PFSK-1 (cell line): ENCODE data around the gene AZIN2.

Source experiments
- FOXP2 ChIP-seq: optimal IDR thresholded peaks from 2 replicates; pipeline ENCODE3; 2011; ENCODE audit warnings: borderline replicate concordance, control low read depth, inconsistent platforms; ENCODE audit not compliant: insufficient read depth; ENCODE audit errors: extremely low read length, extremely low read depth
- POLR2AphosphoS5 ChIP-seq: IDR thresholded peaks from 2 replicates; pipeline ENCODE4 v1.6.1; 2012; ENCODE audit warnings: low read depth, mild to moderate bottlenecking, control low read depth, low read length, moderate library complexity
- REST ChIP-seq, 2 experiments: IDR thresholded peaks; 2 replicates each; pipeline versions ENCODE4 v1.6.1 to v1.8.0; 2011 to 2012; ENCODE audit warnings: low read depth in 2 of 2, low read length in 2 of 2, control low read depth in 1 of 2, inconsistent platforms in 1 of 2, mild to moderate bottlenecking in 1 of 2, moderate library complexity in 1 of 2; ENCODE audit not compliant: insufficient read depth in 1 of 2
- SIN3A ChIP-seq: IDR thresholded peaks from 2 replicates; pipeline ENCODE4 v1.6.1; 2012; ENCODE audit warnings: mild to moderate bottlenecking, low read length, moderate library complexity, borderline replicate concordance; ENCODE audit not compliant: insufficient read depth
- TAF1 ChIP-seq: IDR thresholded peaks from 2 replicates; pipeline ENCODE4 v1.6.1; 2012; ENCODE audit warnings: low read length, control low read depth, borderline replicate concordance; ENCODE audit not compliant: insufficient read depth

GRCh38 chr1:33148615-33149014, 67.7 kb downstream of the AZIN2 start:
- TF ChIP-seq POLR2AphosphoS5 (no peak), REST (IDR thresholded peaks at IDR 0.05; ENCODE audit: insufficient read depth in 1 of 2, low read depth in 2 of 2, low read length in 2 of 2) (no peak), SIN3A (no peak), TAF1 (no peak), FOXP2 (no peak)
